HG02943 (cell line): ENCODE measurements around the gene C16orf87.

Experiments used
- ATAC-seq: cut with Tn5 transposase; IDR thresholded peaks from one replicate; pipeline ENCODE4 v1.9.1; 2021; ENCODE audit warnings: mild to moderate bottlenecking, low read depth, moderate library complexity; ENCODE audit not compliant: unreplicated experiment

C16orf87 gene

DNA sequence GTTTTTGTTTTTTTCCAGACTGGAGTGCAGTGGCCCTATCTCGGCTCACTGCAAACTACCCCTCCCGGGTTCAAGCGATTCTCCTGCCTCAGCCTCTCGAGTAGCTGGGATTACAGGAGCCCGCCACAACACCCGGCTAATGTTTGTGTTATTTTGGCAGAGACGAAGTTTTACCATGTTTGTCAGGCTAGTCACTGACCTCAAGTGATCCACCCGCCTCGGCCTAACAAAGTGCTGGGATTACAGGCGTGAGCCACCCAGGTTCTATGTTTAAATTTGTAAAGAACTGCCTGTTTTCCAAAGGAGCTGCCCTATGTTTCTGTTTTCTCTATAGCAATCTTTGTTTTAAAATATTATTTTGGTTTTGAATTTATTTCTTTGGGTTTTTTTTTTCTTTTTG, 13.8 kb upstream of the C16orf87 start:
- ATAC-seq, result no peak

DNA sequence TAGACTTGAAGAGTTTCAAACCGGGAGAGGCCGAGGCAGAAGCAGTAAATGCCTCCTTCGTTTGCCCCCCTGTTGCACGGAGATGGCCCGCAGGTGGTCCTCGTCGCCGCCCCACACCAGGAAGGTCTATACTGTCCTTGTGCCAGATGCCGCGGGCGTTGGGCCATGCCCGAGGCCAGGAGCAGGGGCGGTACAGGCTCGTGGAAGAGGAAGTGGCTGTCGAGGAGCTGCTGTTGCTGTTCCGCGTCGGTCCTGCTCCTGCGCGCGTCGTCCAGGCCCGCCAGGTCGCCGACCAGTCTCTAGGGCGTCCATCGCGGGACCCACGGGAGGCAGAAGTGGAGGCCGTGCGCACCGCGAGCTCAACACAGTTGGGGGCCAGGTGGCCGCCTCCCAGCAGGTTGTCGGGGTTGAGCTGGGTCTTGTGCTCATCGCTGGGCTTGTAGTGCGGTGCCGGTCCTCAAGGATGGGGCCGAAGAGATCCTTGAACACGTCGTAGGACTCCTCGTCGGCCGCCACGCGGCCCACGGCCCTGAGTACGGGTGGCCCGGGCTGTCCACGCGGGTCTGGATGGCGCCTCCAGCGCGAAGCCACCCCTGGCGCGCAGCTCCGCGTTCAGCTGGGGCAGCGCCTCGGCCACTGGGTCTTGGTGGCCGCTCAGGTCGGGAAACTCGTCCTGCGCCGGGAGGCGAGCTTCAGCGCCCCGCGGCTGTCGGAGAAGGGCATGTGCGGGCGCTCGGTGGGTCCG, 13.1 kb upstream of the C16orf87 start:
- no peak for ATAC-seq

DNA sequence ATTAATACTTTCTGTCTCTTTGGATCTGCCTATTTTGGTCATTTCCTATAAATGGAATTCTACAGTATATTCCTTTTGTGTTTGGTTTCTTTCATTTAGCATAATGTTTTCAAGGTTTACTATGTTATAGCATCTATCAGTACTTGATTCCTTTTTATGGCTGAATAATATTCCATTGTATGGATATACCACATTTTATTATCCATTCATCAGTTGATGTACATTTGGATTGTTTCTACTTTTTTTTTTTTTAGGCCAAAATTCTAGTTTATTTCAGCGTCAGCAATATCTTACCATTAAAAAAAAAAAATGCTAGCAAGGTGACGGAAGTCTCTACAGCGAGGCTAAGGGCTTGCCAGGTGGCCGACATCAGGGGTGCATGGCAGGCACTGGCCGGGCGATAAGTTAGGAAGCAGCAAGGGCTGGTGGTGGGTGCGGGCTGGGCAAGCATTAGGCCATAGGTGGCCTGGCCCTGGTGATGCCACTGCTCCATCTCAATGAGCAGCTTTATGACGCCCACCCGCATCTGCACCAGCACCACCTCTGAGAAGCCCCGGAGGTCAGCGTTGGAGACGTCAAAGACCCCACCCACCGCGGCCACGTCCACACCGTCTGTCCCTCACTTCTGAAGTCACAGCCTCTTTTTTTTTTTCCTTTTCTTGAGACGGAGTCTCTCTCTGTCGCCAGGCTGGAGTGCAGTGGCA, 11.4 kb upstream of the C16orf87 start:
- no peak for ATAC-seq

DNA sequence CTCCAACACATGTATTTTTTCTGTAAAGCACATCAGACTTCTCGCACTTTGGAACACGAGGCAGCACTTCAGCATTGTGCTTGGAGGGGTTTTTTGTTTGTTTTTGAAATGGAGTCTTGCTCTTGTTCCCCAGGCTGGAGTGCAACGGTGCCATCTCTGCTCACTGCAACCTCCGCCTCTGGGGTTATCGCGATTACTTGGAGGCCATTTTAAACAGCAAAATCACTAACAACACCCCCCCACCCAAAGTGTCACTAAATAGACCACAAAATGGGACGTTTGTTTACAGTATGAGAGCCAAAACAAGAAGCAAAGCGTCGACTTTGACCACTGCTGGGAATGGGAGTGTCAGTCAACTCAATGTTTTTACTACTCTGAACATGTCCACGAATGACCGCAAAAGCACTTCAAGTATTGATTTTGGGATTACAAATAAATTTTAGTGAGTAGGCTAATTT, 9.0 kb upstream of the C16orf87 start:
- no peak for ATAC-seq

DNA sequence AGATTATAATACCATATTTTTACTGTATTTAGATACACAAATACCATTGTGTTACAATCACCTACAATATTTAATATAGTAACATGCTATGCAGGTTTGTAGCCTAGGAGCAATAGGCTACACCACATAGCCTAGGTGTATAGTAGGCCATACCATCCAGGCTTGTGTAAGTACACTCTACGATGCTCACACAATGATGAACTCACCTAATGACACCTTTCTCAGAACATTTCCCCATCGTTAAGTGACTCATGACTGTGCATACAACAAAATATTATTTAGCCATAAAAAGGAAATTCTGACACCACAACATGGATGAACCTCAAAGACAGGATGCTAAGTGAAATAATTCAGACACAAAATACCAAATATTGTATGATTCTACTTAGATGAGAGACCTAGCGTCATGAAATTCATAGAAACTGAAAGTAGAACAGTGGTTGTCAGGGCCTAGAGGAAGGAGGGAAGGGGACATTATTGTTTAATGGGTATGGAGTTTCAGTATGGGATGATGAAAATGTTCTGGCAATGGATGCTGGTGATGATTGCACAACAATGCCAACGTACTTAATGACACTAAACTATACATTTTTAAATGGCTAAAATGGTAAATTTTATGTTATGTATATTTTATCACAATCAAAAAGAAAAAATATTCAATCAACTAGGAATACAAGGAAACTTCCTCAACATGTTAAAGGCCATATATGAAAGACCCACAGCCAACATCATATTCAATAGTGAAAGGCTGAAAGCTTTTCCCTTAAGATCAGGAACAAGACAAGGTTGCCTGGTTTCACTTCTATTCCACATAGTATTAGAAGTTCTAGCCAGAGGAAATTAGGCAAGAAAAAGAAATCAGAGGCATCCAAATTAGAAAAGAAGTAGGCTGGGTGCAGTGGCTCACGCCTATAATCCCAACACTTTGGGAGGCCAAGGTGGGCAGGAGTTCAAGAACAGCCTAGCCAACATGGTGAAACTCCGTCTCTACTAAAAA, 5.9 kb upstream of the C16orf87 start:
- no peak for ATAC-seq

DNA sequence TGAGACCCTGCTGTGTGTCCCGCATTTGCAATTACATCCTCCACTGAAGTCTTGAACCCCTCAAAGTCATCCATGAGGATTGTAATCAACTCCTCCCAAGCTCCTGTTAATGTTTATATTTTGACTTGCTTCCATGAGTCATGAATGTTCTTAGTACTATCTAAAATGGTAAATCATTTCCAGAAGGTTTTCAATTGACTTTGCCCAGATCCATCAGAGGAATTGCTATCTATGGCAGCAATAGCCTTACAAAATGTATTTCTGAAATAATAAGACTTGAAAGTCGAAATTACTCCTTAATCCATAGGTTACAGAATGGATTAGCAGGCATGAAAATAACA, 2.5 kb upstream of the C16orf87 start:
- ATAC-seq, result no peak

DNA sequence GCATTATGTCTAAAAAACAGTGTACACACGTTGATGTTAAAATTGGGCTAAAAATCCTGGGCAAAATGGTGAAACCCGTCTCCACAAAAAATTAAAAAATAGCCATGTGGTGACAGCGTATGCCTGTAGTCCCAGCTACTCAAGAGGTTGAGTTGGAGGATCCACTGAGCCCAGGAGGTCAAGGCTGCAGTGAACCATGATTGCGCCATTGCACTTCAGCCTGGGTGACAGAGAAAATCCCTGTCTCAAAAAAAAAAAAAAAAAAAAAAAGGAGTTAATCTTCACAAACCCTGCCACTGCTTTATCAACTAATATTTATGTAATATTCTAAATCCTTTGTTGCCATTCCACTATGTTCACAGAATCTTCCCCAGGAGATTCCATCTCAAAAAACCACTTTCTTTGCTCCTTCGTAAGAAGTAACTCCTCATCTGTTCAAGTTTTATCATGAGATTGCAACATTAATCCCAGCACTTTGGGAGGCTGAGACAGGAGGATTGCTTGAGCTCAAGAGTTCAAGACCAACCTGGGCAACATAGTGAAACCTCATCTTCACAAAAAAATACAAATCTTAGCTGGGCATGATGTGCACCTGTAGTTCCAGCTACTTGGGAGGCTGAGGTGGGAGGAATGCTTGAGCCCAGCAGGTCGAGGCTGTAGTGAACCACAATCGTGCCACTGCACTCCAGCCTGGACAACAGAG, 1.9 kb upstream of the C16orf87 start:
- ATAC-seq, result no peak

DNA sequence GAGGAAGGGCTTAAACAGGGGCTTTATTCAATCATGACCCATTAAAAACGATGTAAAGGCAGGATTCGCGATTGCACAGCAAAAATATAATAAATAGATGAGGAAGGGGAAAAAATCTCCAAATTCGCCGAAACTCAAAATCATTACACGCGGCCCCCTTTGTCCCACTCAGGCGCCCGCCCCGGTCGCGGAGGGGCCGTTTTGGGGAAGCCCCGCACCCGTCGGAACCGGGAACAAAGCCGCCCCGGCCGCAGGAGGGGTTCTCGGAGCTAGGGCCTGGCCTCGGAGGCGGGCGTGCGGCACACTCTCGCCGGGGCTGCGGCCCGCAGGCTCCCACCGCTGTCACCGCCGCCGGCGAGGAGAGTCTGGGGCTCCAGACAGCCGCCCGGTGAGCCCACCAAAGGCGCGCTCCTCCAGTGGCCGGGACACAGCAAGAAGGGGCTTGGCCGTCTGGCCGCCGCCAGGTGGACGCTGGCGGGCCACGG, 521 bp downstream of the C16orf87 start:
- ATAC-seq, result peak; percentile 17

DNA sequence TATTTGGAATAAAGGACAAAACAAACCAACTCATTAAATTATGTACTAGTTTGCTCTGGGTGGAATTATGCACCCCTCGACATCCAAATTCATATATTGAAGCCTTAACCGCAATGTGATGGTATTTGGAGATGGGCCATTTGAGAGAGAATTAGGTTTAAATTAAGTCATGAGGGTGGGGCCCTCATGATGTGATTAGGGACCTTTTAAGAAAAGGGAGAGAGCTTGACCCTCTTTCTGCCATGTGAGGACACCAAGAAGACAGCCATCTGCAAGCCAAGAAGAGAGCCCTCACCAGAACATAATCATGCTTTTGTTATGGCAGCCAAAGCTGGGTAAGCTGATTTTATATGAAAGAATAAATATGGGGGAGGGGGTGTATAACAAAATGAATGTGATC, 2.0 kb downstream of the C16orf87 start:
- ATAC-seq, result no peak

DNA sequence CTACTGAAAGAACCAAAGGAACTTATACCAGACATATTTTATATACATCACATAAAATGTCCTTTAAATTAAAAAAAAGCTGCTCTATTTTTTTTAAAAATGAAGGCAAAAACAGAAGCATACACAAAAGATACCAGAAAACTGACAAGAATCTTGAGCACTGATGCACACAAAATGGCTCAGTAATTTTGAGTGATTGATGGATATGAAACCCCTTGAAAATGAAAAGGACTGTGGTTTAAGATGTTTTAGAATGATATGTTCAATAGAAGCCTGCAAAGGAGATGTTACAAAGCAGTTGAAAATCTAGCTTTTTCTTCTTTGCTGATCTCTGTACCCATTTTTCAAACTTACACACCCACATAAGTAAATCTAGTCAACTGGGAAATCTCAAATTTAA, 2.7 kb downstream of the C16orf87 start:
- no peak for ATAC-seq

DNA sequence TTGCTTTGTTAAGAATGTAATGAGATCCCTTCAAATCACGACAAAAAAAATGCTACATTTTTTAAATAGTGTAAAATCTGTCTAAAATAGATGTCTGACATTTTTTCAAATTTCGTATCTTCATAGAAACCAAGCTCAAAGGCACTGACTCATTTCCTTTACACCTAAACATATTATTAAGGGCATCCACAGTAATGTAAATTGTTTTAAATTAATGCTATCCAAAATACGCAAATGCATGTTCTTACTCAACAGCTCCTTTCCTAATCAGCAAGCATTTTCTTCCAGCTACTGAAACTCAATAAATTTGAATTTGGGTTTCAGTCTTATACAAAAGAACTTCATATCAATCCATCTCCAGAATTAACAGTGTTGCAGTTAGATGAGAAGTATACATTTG, 4.3 kb downstream of the C16orf87 start:
- no peak for ATAC-seq

DNA sequence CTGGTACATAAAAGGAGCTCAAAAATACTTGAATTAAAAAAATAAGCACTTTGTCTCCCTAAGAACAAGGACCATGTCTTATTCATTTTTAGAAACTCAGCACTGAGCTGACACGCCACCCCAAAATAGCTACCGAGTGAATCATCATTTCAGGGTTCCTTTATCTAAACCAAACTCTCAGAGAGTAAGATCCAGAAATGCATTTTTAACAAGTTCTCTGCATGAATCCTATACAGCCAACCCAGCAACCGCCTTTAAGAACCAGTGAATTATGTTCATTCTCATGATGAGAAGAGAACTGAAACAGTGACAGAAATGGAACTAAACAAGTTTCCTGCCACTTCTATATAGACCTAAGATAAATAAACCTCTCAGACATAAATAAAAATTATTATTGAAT, 8.7 kb downstream of the C16orf87 start:
- ATAC-seq, result peak; percentile 60

DNA sequence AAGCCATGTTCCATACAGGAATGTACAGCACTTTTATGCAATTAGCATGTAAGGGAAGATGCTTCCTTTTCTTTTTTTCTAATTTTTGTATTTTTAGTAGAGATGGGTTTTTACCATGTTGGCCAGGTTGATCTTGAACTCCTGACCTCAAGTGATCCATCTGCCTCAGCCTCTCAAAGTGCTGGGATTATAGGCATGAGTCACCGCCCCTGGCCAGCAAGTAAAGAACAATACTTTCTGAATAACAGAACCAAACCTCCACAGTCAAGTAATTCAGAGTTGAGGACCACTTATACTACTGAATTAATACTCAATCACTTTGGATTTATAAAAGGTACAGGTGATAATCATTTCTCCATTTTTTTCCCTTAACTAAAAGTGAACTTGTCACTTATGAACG, 13.0 kb downstream of the C16orf87 start:
- no peak for ATAC-seq

DNA sequence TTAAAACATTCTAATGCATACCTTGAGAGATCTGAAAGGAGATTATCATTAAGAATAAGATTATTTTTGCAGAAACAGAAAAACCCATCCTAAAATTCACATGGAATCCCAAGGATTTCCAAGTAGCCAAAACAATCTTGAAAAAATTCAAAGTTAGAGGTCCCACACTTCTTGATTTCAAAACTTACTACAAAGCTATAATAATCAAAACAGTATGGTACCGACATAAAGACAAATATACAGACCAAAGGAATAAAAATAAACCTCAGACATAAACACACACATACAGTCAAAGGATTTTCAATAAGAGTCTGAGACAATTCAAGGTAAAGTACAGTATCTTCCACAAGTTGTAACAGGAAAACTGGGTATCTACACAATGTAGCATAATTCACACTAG, 16.2 kb downstream of the C16orf87 start:
- ATAC-seq, result no peak

DNA sequence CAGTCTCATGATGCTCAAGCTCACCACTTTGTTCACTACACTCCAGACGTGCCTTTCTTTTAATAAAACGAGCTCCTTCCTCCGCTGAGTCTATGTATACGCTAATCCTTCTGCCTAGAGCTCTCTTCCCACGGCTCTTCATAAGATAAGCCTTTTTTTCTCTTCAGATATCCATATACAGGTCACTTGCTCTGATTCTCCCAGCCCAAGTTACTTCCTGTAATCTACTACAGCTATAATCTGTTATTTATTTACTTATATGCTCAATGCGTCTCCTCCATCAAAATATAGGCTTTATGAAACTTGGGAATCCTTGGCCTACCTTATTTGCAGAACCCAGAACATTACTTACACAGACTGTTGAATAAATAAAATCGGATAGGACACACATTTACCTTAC, 17.4 kb downstream of the C16orf87 start:
- no peak for ATAC-seq

DNA sequence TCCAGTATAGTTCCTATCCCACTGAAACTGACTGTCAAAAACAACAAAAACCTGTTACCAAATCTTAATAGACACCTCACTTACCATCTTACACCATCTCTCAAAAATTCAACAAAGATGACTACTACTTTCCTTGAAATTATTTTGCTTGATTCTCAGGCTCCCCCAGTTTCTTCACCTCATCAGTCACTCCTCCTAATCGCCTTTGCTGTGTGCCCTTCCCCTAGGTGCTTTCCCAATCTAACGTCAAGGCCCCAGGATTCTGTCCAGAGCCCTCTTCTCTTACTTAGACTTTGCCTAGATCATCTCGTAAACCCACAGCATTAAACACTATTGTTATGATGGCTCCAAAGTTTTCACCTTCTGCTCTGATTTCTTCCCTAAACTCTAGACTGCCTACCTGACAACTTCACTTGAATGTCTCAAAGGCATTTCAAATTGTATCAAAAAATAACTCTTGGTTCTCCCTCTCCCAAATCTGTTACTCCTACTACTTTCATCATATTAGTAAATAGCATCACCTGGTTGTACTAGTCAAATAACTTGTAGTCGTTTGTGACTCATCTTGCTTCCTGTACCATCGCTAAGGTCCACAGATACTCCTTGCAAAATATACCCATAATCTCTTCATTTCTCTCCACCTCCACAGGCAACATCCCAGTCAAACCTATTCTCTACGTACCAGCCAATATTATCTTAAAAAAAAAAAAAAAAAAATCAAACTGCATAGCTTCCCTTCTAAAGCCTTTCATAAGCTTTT, 18.0 kb downstream of the C16orf87 start:
- ATAC-seq, result no peak

DNA sequence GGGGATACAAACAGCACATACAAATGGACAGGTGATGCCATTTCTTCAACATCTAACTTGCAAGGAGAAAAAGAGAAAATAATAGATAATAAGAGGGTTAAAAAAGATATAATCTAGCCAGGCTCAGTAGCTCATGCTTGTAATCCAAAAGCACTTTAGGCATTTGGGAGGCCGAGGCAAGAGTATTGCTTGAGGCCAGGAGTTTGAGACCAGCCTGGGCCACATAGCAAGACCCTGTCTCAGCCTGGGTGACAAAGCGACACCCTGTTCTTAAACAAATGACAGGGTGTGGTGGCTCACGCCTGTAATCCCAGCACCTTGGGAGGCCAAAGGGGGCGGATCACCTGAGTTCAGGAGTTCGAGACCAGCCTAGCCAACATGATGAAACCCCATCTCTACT, 19.3 kb downstream of the C16orf87 start:
- no peak for ATAC-seq

DNA sequence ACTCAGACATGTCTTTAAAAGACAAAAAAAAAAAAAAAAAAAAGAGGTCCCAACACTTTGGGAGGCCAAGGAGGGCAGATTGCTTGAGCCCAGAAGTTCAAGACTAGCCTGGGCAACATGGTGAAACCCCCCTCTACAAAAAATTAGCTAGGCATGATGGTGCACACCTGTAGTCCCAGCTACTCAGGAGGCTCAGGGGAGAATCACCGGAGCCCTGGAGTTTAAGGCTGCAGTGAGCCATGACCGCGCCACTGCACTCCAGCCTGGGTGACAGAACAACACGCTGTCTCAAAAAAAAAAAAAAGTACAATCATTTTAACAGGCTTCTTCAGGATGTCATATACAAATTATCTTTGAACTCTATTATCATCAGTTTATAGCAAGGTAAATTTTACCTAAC, 22.0 kb downstream of the C16orf87 start:
- ATAC-seq, result peak; percentile 80

DNA sequence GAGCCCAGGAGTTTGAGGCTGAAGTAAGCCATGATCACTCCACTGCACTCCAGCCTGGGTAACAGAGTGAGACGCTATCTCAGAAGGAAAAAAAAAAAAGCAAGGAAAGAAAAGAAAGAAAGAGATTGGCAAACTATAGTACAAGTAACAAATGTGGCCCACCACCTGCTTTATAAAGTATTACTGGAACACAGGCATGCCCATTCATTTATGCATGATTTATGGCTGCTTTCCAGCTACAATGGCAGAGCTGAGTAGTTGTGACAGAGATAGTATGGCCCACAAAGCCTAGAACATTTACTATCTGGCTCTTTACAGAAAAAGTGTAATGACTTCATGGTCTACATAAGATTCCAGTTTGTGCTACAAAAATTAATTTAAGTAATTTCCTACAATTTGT, 23.6 kb downstream of the C16orf87 start:
- no peak for ATAC-seq

DNA sequence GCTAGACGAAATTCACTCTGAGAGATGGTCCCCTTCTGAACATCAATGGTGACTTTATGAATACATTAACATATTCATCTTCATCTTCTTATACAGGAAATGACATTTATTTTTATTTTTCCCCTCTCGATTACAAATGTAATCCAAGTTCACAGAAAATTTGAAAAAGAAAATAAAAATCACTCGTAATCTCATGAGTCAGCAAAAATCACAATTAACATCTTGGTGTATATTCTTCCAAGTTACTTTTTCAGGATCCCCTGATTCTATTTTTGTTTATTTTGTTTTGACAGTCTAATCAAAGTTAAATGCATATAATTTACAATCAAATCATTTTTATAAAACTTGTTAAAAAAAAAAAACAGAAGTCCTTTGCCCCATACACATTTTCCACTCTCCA, 27.6 kb downstream of the C16orf87 start:
- no peak for ATAC-seq
